Lung (tissue), 12 donors: ENCODE measurements around the gene EGR4. TPM values are rescaled to one million over a fixed set of nuclear protein-coding genes. Genes with fewer than 3 reads are reported as not detected.

Experiments
- ATAC-seq: fragments of 200-7000 bp; cut with Tn5 transposase; one replicate; pipeline ENCODE4 v1.9.1; 2020; ENCODE audit warnings: moderate number of reproducible peaks; ENCODE audit not compliant: insufficient read depth, low FRiP score
- DNase-seq, 3 donors: peaks; one replicate each; pipeline ENCODE4 v3.0.0-alpha.2; 2013 to 2017
- H3K27ac ChIP-seq, 2 donors: one replicate each; pipeline ENCODE4 v1.5.1; 2013; ENCODE audit warnings: mild to moderate bottlenecking in 2 of 2, moderate library complexity in 2 of 2, control low read depth in 1 of 2, inconsistent platforms in 1 of 2, low read depth in 1 of 2, low read length in 1 of 2
- H3K27me3 ChIP-seq, 3 donors: one replicate each; pipeline ENCODE4 v1.5.1; 2013; ENCODE audit warnings: low read length in 2 of 3; ENCODE audit not compliant: control insufficient read depth in 3 of 3, insufficient read depth in 3 of 3
- H3K36me3 ChIP-seq, 4 donors: one replicate each; pipeline ENCODE4 v1.5.1; 2013; ENCODE audit warnings: low read length in 4 of 4, mild to moderate bottlenecking in 1 of 4, moderate library complexity in 1 of 4; ENCODE audit not compliant: control insufficient read depth in 4 of 4, insufficient read depth in 4 of 4
- H3K4me1 ChIP-seq, 5 donors: one replicate each; pipeline ENCODE4 v1.5.1; 2013; ENCODE audit warnings: low read length in 5 of 5, mild to moderate bottlenecking in 2 of 5, moderate library complexity in 1 of 5; ENCODE audit not compliant: control insufficient read depth in 5 of 5, insufficient read depth in 5 of 5
- H3K4me3 ChIP-seq: one replicate; pipeline ENCODE4 v1.5.1; 2013; ENCODE audit warnings: mild to moderate bottlenecking, control low read depth, moderate library complexity
- H3K9ac ChIP-seq, 2 donors: one replicate each; pipeline ENCODE4 v1.5.1; 2013; ENCODE audit warnings: low read length in 2 of 2, control low read depth in 1 of 2; ENCODE audit not compliant: insufficient read depth in 1 of 2
- H3K9me3 ChIP-seq, 4 donors: one replicate each; pipeline ENCODE4 v1.5.1; 2013; ENCODE audit warnings: low read length in 3 of 4, mild to moderate bottlenecking in 1 of 4, moderate library complexity in 1 of 4; ENCODE audit not compliant: control insufficient read depth in 4 of 4, insufficient read depth in 3 of 4
- CTCF ChIP-seq: IDR thresholded peaks from 2 replicates; pipeline ENCODE4 v1.5.1; 2012; ENCODE audit warnings: mild to moderate bottlenecking; ENCODE audit errors: control extremely low read depth, extremely low read depth
- WGBS, 2 donors: extraction: QIAGEN DNeasy Blood & Tissue Kit; methylation state at CpG; one replicate each; pipeline ENCODE4 v1.1.7; 2013; 5-methylcytosine and 5-hydroxymethylcytosine counted together
- polyA plus RNA-seq, 2 donors: library from polyadenylated mRNA; stranded (reverse); fragments of 200-250 nt; gene quantifications; one replicate each; pipeline ENCODE4 v1.2.1, GENCODE V29; 2013
- total RNA-seq, 2 donors: library from RNA; depleted of rRNA in 1 of 2; stranded (reverse); fragments of >200 nt in 1 of 2; gene quantifications; one replicate each; pipeline ENCODE4 v1.2.1, GENCODE V29; 2014 to 2021
- donor health status: control.
- donor health status: control.
- donor health status: Bipolar disorder and iron deficiency.
- donor health status: healthy.
- donor health status: DM: yes; HTN: yes; CAD: no.

EGR4 gene
- total and polyA plus RNA-seq, 4 donors, result 0.30 TPM; not detected in 3

GRCh38 chr2:73260338-73260984 is 32.9 kb downstream of the EGR4 start:
- H3K9ac ChIP-seq, result no peak overlapping the region
- H3K36me3 ChIP-seq, result peaks cover 0 to 3% (median 0%) of the 10 kb centered on the region in 4 donors
- DNase-seq (peak; percentile 25 to 62 (median 52)), ATAC-seq (no peak)
- H3K9me3 ChIP-seq, result no peaks in the 10 kb centered on the region
- TF ChIP-seq CTCF, result no peak
- WGBS, 2 donors, result 43 to 53% methylated on average over 17 of the region's 17 CpGs
- H3K4me1 ChIP-seq, result peaks cover 0 to 3% (median 0%) of the 10 kb centered on the region in 5 donors
- no peak overlapping the region for H3K27ac ChIP-seq
- H3K27me3 ChIP-seq, result no peaks in the 10 kb centered on the region
- H3K4me3 ChIP-seq, result no peak overlapping the region

GRCh38 chr2:73259704-73260337 is 33.5 kb downstream of the EGR4 start:
- no peak for TF ChIP-seq CTCF
- Histone ChIP-seq H3K9ac (no peak overlapping the region), H3K27ac (no peak overlapping the region), H3K27me3 (no peaks in the 10 kb centered on the region), H3K4me1 (peaks cover 0 to 3% (median 0%) of the 10 kb centered on the region in 5 donors), H3K36me3 (peaks cover 0 to 6% (median under 1%) of the 10 kb centered on the region in 4 donors), H3K9me3 (no peaks in the 10 kb centered on the region), H3K4me3 (no peak overlapping the region)
- WGBS, 2 donors, result 83% methylated on average over 4 of the region's 4 CpGs
- ATAC-seq, result no peak
- no peak for DNase-seq

- DNase-seq, result no peak
Observed at GRCh38 chr2:73259276-73259675, 34.1 kb downstream of the EGR4 start.

More at GRCh38 chr2:73259276-73259675, 34.1 kb downstream of the EGR4 start:
- Histone ChIP-seq H3K9me3 (no peaks in the 10 kb centered on the region), H3K4me1 (peaks cover 0 to 3% (median 0%) of the 10 kb centered on the region in 5 donors), H3K27ac (no peak overlapping the region), H3K27me3 (no peaks in the 10 kb centered on the region), H3K9ac (no peak overlapping the region), H3K4me3 (no peak overlapping the region), H3K36me3 (peaks cover 0 to 10% (median 4%) of the 10 kb centered on the region in 4 donors)
- WGBS, 2 donors, result 91 to 95% methylated on average over 8 of the region's 8 CpGs
- ATAC-seq, result no peak
- TF ChIP-seq CTCF, result no peak
